A549 treated with GW870086 at 1 μM for 4 hours (cell line): ENCODE data around the gene SLC6A5. TPM values are rescaled to one million over a fixed set of nuclear protein-coding genes. Genes with fewer than 3 reads are reported as not detected.

Experiments used
- total RNA-seq: library from RNA; stranded (reverse); fragments of 200-300 nt; extraction: Qiagen RNA extraction; gene quantifications from 5 replicates; pipeline ENCODE4 v1.2.3, GENCODE V29; 2022; ENCODE audit warnings: low read depth

Gene SLC6A5
- not detected in 5 replicates for total RNA-seq

DNA sequence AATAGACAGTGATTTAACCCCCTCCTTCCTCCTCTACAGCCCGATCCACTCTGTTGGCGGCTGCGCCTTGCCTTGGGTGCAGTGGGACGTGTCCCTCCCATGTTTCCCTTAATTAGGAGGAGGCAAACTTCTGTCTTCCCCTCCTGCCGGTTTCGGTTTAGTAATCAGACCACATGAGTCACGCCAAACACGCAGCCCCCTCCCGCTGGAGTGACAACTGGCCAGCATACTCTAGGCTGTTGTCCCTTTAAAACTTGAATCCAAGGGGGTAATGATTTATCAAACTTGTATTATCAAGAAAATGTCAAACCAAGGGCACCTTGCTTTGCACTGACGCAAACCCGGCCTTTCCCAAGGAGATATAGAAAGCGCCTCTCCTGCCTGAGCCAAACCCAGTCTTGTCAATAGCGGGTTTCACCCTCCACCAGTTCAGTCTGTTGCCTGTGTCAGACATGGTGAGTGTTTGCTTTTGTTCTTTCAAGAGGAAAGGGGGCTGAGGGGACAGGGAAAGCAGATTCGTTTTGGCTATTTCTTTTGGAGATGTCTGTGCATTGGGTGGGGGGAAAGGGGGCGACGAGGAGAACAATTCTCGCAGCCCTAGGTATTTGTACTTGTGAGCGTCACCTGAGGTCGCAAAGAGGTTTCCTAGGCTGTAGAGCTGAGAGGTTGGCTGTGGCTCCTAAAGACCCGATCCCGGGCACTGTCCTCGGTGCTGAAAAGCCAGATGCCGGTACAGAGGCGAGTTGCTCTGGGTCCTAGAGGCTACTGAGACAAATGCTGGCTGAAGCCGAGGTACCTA, at the start of gene SLC6A5:
SLC6A5 (plus strand) TSS at position 388 of the 799 bp plus-strand sequence; CDS start at position 453, 65 bp downstream.

DNA sequence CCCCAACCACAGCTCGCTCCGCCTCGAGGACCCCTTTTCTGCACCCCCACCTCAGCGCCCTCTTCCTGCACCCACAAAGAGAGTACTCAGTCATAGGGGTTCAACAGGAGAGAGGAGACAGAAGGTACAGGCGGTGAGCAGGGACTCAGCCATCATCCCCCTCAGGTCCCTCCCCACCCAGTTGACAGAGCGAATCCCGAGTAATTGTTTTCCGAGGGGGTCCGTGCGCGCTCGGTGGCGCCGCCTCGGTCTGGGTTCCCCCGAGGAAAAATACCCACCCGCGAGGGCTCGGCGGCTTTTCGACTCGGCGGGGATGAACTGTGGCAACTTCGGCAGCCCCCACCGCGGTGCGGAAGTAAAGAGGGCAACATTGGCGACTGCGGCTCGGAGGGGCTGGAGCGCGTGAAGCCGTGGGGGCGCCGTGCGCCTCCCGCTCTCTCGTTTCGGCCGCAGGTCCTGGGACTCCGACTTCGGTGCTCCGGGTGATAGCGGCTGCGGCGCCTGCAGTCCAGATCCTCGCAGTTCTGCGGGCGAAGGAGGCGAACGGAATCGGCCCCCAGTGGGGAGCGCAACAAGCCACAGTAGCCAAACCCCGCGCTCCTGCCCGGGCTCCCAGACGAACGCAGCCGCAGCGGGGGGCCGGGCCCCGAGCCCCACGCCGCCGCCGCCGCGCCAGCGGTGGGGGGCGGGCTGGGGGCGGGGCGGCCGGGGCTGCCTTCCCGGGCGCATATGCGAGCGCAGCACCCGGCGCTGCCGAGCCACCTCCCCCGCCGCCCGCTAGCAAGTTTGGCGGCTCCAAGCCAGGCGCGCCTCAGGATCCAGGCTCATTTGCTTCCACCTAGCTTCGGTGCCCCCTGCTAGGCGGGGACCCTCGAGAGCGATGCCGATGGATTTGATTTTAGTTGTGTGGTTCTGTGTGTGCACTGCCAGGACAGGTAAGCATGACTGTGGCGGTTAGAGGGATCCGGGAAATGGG, 69.7 kb downstream of the SLC6A5 start, which contains the start of gene NELL1:
NELL1 (plus strand) TSS at position 743 of the 976 bp plus-strand sequence.

Other genes with a start within 250 kb of the SLC6A5 start
- 192 to 207 TPM (median 199 TPM) in 5 replicates for gene HTATIP2, start 235.9 kb upstream of the SLC6A5 start, total RNA-seq
- gene PRMT3, start 211.9 kb upstream of the SLC6A5 start, total RNA-seq: 25.6 to 38.8 TPM (median 32.9 TPM) in 5 replicates
- gene NELL1, start 70.0 kb downstream of the SLC6A5 start, total RNA-seq: not detected in 5 replicates